Type B pancreatic cell (in vitro differentiated cells): ENCODE data around the gene NTHL1. TPM values are rescaled to one million over a fixed set of nuclear protein-coding genes. Genes with fewer than 3 reads are reported as not detected.
A peak's percentile ranks its signal among the peaks of the same experiment; 100 is the strongest.

Source experiments
- DNase-seq: peaks from one replicate; pipeline ENCODE4 v3.0.0; 2021; ENCODE audit warnings: mixed read lengths; ENCODE audit not compliant: unreplicated experiment; ENCODE audit errors: extremely low spot score
- H3K27ac Mint-ChIP-seq: 2 replicates; pipeline ENCODE4 v1.8.0; 2021; ENCODE audit warnings: mild to moderate bottlenecking, mixed read lengths
- H3K27me3 Mint-ChIP-seq: 2 replicates; pipeline ENCODE4 v1.8.0; 2021; ENCODE audit warnings: mixed read lengths
- H3K36me3 Mint-ChIP-seq: 2 replicates; pipeline ENCODE4 v1.8.0; 2021; ENCODE audit warnings: mixed read lengths
- H3K4me1 Mint-ChIP-seq: one replicate; pipeline ENCODE4 v1.8.0; 2021; ENCODE audit warnings: mixed read lengths; ENCODE audit not compliant: unreplicated experiment
- H3K4me3 Mint-ChIP-seq: 2 replicates; pipeline ENCODE4 v1.8.0; 2021; ENCODE audit warnings: mild to moderate bottlenecking, mixed read lengths
- H3K9me3 Mint-ChIP-seq: 2 replicates; pipeline ENCODE4 v1.8.0; 2021; ENCODE audit warnings: mixed read lengths
- total RNA-seq: library from RNA; stranded (reverse); gene quantifications from 2 replicates; pipeline ENCODE4 v1.2.1, GENCODE V29; 2021; ENCODE audit warnings: low replicate concordance
- TF ChIP-seq, protein P1 (sequence below): fragments of 200-600 bp; sonication (generic); conservative IDR thresholded peaks from 2 replicates; pipeline ENCODE4 v1.5.0; 2021; ENCODE audit warnings: antibody characterized with exemption, mild to moderate bottlenecking

NTHL1 gene
- total RNA-seq, 1 donor from 2014 or later, result 37.6 TPM

DNA sequence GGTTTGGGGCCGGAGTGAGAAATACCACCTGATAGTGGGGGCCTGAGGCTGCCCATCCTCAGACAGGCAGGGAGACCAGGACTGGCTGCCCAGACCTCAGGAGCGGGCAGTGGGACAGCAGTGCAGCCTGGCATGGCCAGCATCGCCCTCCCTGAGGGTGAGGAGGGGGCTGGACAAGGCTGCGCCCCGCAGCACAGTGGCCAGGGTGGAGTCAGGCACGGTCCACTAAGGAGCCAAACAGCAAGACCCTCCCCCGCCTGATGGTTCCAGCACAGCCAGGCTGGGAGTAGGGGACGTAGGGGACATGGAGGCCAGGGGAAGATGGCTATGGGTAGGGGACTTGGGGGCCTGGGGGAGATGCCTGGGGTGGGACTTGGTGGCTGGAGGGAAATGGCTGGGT lies 41.3 kb downstream of the NTHL1 start:
- DNase-seq, result no peak
- no peaks in the 10 kb centered on the region for H3K36me3 Mint-ChIP-seq
- TF ChIP-seq, protein P1, sequence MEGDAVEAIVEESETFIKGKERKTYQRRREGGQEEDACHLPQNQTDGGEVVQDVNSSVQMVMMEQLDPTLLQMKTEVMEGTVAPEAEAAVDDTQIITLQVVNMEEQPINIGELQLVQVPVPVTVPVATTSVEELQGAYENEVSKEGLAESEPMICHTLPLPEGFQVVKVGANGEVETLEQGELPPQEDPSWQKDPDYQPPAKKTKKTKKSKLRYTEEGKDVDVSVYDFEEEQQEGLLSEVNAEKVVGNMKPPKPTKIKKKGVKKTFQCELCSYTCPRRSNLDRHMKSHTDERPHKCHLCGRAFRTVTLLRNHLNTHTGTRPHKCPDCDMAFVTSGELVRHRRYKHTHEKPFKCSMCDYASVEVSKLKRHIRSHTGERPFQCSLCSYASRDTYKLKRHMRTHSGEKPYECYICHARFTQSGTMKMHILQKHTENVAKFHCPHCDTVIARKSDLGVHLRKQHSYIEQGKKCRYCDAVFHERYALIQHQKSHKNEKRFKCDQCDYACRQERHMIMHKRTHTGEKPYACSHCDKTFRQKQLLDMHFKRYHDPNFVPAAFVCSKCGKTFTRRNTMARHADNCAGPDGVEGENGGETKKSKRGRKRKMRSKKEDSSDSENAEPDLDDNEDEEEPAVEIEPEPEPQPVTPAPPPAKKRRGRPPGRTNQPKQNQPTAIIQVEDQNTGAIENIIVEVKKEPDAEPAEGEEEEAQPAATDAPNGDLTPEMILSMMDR, result no peak
- no peaks in the 10 kb centered on the region for H3K27me3 Mint-ChIP-seq
- no peaks in the 10 kb centered on the region for H3K9me3 Mint-ChIP-seq
- peak overlapping the region; percentile 51 for H3K4me3 Mint-ChIP-seq
- peak overlapping the region; percentile 70 for H3K27ac Mint-ChIP-seq
- peaks cover 15% of the 10 kb centered on the region for H3K4me1 Mint-ChIP-seq

- no peak overlapping the region for H3K4me3 Mint-ChIP-seq
- DNase-seq, result no peak
- no peak overlapping the region for H3K27ac Mint-ChIP-seq
- no peaks in the 10 kb centered on the region for H3K27me3 Mint-ChIP-seq
- H3K36me3 Mint-ChIP-seq, result no peaks in the 10 kb centered on the region
- peaks cover 15% of the 10 kb centered on the region for H3K4me1 Mint-ChIP-seq
- TF ChIP-seq, protein P1, result no peak
- no peaks in the 10 kb centered on the region for H3K9me3 Mint-ChIP-seq
These were observed 42.0 kb downstream of the NTHL1 start for GRCh38 chr16:2005646-2006045.

- Mint-ChIP-seq H3K4me3 (no peak overlapping the region), H3K36me3 (no peaks in the 10 kb centered on the region), H3K4me1 (peaks cover 9% of the 10 kb centered on the region), H3K27me3 (no peaks in the 10 kb centered on the region), H3K9me3 (no peaks in the 10 kb centered on the region), H3K27ac (no peak overlapping the region)
- no peak for DNase-seq
- TF ChIP-seq, protein P1, result no peak
These were observed 42.7 kb downstream of the NTHL1 start for GRCh38 chr16:2004795-2005517.

GRCh38 chr16:2003827-2004641 lies 43.6 kb downstream of the NTHL1 start:
- H3K4me1 Mint-ChIP-seq, result peaks cover 8% of the 10 kb centered on the region
- TF ChIP-seq, protein P1, result peak; percentile 97
- H3K36me3 Mint-ChIP-seq, result no peaks in the 10 kb centered on the region
- H3K27me3 Mint-ChIP-seq, result no peaks in the 10 kb centered on the region
- no peak overlapping the region for H3K4me3 Mint-ChIP-seq
- no peaks in the 10 kb centered on the region for H3K9me3 Mint-ChIP-seq
- no peak overlapping the region for H3K27ac Mint-ChIP-seq
- peak; percentile 93 for DNase-seq

DNA sequence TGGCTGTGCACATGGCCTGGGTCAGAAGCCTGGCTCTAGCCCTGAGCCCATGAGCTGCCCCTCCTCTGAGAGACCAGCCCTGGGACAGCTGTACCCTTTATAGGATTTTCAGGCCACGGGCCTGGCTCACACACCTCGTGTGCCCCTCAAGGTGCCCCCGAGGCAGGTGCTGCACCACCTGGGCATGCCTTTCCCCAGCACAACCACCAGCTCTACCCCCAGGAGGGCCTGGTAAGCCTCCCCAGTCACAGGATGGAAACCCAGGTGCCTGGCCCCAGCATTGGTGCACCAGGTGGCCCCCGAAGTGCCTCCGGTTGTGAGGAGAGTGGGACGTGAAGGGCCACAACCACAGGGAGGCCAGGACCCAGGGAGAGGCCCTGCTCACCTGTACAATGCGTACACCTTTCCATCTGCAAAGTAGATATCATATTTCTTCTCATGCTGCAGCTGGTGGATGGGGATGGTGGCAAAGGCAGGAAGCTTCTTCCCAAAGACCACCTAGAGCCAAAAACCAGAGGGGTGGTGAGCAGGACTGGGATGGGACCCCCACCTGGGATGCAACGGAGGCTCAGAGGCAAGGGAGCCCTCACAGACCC lies 44.3 kb downstream of the NTHL1 start:
- H3K9me3 Mint-ChIP-seq, result no peaks in the 10 kb centered on the region
- H3K27me3 Mint-ChIP-seq, result no peaks in the 10 kb centered on the region
- no peaks in the 10 kb centered on the region for H3K36me3 Mint-ChIP-seq
- H3K27ac Mint-ChIP-seq, result no peak overlapping the region
- TF ChIP-seq, protein P1, result no peak
- no peak for DNase-seq
- H3K4me1 Mint-ChIP-seq, result peaks cover 2% of the 10 kb centered on the region
- H3K4me3 Mint-ChIP-seq, result no peak overlapping the region
